Heart right ventricle (tissue), 16 donors: ENCODE results near the gene TRIM28. TPM values are rescaled to one million over a fixed set of nuclear protein-coding genes. Genes with fewer than 3 reads are reported as not detected.
A peak's percentile ranks its signal among the peaks of the same experiment; 100 is the strongest.

ENCODE experiments used
- ATAC-seq, 8 donors: fragments of 200-7000 bp; cut with Tn5 transposase; one replicate each; pipeline ENCODE4 v1.9.1; 2020; ENCODE audit warnings: mild to moderate bottlenecking in 8 of 8, moderate library complexity in 8 of 8, moderate number of reproducible peaks in 1 of 8
- DNase-seq, 2 donors: peaks; one replicate each; pipeline ENCODE4 v3.0.0-alpha.2; 2020
- H3K27ac ChIP-seq, 10 donors: fragments of 200-600 bp; sonication (generic) in 2 of 10; one replicate each; pipeline versions ENCODE4 v1.5.0 to v1.8.0; 2020 to 2022; ENCODE audit warnings: mild to moderate bottlenecking in 3 of 10
- H3K27me3 ChIP-seq, 7 donors: fragments of 200-600 bp; one replicate each; pipeline ENCODE4 v1.8.0; 2021 to 2022; ENCODE audit warnings: mild to moderate bottlenecking in 2 of 7
- H3K36me3 ChIP-seq, 9 donors: fragments of 200-600 bp; sonication (generic) in 1 of 9; one replicate each; pipeline versions ENCODE4 v1.5.0 to v1.8.0; 2020 to 2022; ENCODE audit warnings: mild to moderate bottlenecking in 2 of 9
- H3K4me1 ChIP-seq, 9 donors: fragments of 200-600 bp; sonication (generic) in 1 of 9; one replicate each; pipeline versions ENCODE4 v1.5.0 to v1.8.0; 2020 to 2022; ENCODE audit warnings: mild to moderate bottlenecking in 4 of 9
- H3K4me3 ChIP-seq, 10 donors: fragments of 200-600 bp; sonication (generic) in 2 of 10; one replicate each; pipeline versions ENCODE4 v1.5.0 to v1.8.0; 2020 to 2022; ENCODE audit warnings: mild to moderate bottlenecking in 7 of 10, moderate library complexity in 2 of 10
- H3K9me3 ChIP-seq, 11 donors: fragments of 200-600 bp in 10 of 11; sonication (generic) in 2 of 11; one replicate each; pipeline versions ENCODE4 v1.5.0 to v1.8.0; 2013 to 2022; ENCODE audit warnings: mild to moderate bottlenecking in 2 of 11, control low read depth in 1 of 11, moderate library complexity in 1 of 11
- CTCF ChIP-seq, 9 donors: fragments of 200-600 bp; sonication (generic) in 2 of 9; IDR thresholded peaks; one replicate each; pipeline versions ENCODE4 v1.5.0 to v1.8.0; 2021 to 2022; ENCODE audit warnings: antibody characterized with exemption in 9 of 9, mild to moderate bottlenecking in 5 of 9, moderate library complexity in 1 of 9
- WGBS, 2 donors: extraction: QIAGEN DNeasy Blood & Tissue Kit; methylation state at CpG; one replicate each; pipeline ENCODE4 v1.1.7; 2013; ENCODE audit warnings: inconsistent platforms in 1 of 2; 5-methylcytosine and 5-hydroxymethylcytosine counted together
- intact Hi-C, 10 donors: fragments of 100-400 bp; cut with DNase I; formaldehyde crosslinking; loops; one replicate each; pipeline versions ENCODE4 v1.11.1 to v1.14.2; 2022
- polyA plus RNA-seq, 2 donors: library from polyadenylated mRNA; stranded (reverse); fragments of 200-250 nt; gene quantifications; one replicate each; pipeline ENCODE4 v1.2.3, GENCODE V29; 2013
- total RNA-seq, 10 donors: library from RNA; stranded (reverse); fragmentation: NEBNext Ultra II Directional in 3 of 10; extraction: Animal tissue kit (Norgen Biotek cat#: 25700) in 3 of 10; gene quantifications; one replicate each; pipeline versions ENCODE4 v1.2.1 to v1.2.4, GENCODE V29; 2021 to 2023
- donor health status: Arrhythmogenic right ventricular cardiomyopathy.
- donor health status: ischemic (EF 13 %, LVEDD 7.1; RV severe dilation, severe dysfunction).
- donor health status: healthy with polysubstance abuse.
- donor health status: DM: no; HTN: yes; CAD: no.
- donor health status: DM: no; HTN: no; CAD: no.
- donor health status: ischemic (EF 25% LVEDD 6.9; RV normal size, moderate dysfunction).
- donor health status: ischemic (EF 25% LVEDD 5.7; RV mildly dilated, moderate dysfunction).
- donor health status: healthy.
- donor health status: DM: yes; HTN: yes; CAD: no.
- donor health status: Ischemic cardiomyopathy.
- donor health status: ischemic (EF 35%, LVEDD 5.7; RV mildly dilated, moderate dysfunction).
- donor health status: nonischemic (EF 11% LVEDD 7.7; RV severe dilation, severe dysfunction).
- donor health status: DM: yes; HTN: yes; CAD: no.
- donor health status: PGD.
- donor health status: ischemic (EF 29% LVEDD 5.4; RV normal size, mild dysfunction).
- donor health status: nonischemic (EF 23%, LVEDD 6.1; RV moderate dilation, normal function).

TRIM28 gene
- total and polyA plus RNA-seq, 12 donors = 105 to 163 (median 142) TPM

GRCh38 chr19:58545286-58546018 is 1.6 kb downstream of the TRIM28 start:
- TF ChIP-seq CTCF (IDR thresholded peaks at IDR 0.05) = no peak
- intact Hi-C loops = no loop called here
- no peak for DNase-seq
- ATAC-seq = no peak
- Histone ChIP-seq H3K27ac (peak overlapping the region in 8 of 10 donors; percentile 62 to 99 (median 94)), H3K4me3 (peak overlapping the region; percentile 67 to 97 (median 88)), H3K27me3 (no peaks in the 10 kb centered on the region), H3K4me1 (peaks cover 14 to 34% (median 29%) of the 10 kb centered on the region in 9 donors), H3K9me3 (no peaks in the 10 kb centered on the region), H3K36me3 (peaks cover 0 to 50% (median 34%) of the 10 kb centered on the region in 9 donors)
- whole genome bisulfite sequencing, 2 donors = 7 to 11% methylated on average over 21 of the region's 21 CpGs

- peaks cover 0 to 56% (median 37%) of the 10 kb centered on the region in 9 donors for H3K36me3 ChIP-seq
- H3K4me3 ChIP-seq = peak overlapping the region in 9 of 10 donors; percentile 67 to 97 (median 84)
- H3K9me3 ChIP-seq = no peaks in the 10 kb centered on the region
- intact Hi-C loops = no loop called here
- no peak for TF ChIP-seq CTCF (IDR thresholded peaks at IDR 0.05)
- H3K27me3 ChIP-seq = no peaks in the 10 kb centered on the region
- DNase-seq (no peak), ATAC-seq (no peak)
- H3K27ac ChIP-seq = peak overlapping the region in 5 of 10 donors; percentile 3 to 96 (median 62)
- H3K4me1 ChIP-seq = peaks cover 14 to 34% (median 29%) of the 10 kb centered on the region in 9 donors
- WGBS, 2 donors = 23 to 25% methylated on average over 1 of the region's 1 CpG
Measured at GRCh38 chr19:58546019-58546530, 2.2 kb downstream of the TRIM28 start.

- H3K4me3 ChIP-seq = no peak overlapping the region
- DNase-seq = no peak
- intact Hi-C loops = no loop called here
- H3K36me3 ChIP-seq = peaks cover 5 to 72% (median 52%) of the 10 kb centered on the region in 9 donors
- H3K9me3 ChIP-seq = no peaks in the 10 kb centered on the region
- peaks cover 14 to 34% (median 29%) of the 10 kb centered on the region in 9 donors for H3K4me1 ChIP-seq
- 88 to 90% methylated on average over 18 of the region's 18 CpGs for WGBS, 2 donors
- TF ChIP-seq CTCF (IDR thresholded peaks at IDR 0.05) = no peak
- no peak overlapping the region for H3K27ac ChIP-seq
- ATAC-seq = no peak
- no peaks in the 10 kb centered on the region for H3K27me3 ChIP-seq
Measured at GRCh38 chr19:58547323-58548312, 3.8 kb downstream of the TRIM28 start.
